KBM-7 (cell line): ENCODE data around the gene LTC4S.

ENCODE experiments used
- DNase-seq: peaks from one replicate; pipeline ENCODE4 v3.0.0-alpha.2; 2015
- in situ Hi-C: fragments of 300-500 bp; cut with MboI; formaldehyde crosslinking; loops from 2 replicates; pipeline ENCODE4 v1.14.3; 2020; ENCODE audit warnings: low sequenced_read_pairs, low pct_unique_long_range_greater_than_20kb, mixed read lengths

Gene LTC4S

DNA sequence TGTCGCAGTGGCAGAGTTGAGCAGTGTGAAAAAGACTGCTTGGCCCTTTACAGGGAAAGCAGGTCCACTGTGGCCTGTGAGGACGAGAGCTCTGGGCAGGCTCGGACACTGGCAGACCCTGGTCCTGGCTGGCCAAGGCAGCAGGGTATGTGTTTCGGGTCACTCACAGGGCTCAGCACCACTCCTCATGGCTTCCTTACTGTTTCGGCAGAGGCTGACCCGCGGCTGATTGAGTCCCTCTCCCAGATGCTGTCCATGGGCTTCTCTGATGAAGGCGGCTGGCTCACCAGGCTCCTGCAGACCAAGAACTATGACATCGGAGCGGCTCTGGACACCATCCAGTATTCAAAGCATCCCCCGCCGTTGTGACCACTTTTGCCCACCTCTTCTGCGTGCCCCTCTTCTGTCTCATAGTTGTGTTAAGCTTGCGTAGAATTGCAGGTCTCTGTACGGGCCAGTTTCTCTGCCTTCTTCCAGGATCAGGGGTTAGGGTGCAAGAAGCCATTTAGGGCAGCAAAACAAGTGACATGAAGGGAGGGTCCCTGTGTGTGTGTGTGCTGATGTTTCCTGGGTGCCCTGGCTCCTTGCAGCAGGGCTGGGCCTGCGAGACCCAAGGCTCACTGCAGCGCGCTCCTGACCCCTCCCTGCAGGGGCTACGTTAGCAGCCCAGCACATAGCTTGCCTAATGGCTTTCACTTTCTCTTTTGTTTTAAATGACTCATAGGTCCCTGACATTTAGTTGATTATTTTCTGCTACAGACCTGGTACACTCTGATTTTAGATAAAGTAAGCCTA is 42.6 kb downstream of the LTC4S start:
- DNase-seq = no peak
- in situ Hi-C loops = no loop called here

DNA sequence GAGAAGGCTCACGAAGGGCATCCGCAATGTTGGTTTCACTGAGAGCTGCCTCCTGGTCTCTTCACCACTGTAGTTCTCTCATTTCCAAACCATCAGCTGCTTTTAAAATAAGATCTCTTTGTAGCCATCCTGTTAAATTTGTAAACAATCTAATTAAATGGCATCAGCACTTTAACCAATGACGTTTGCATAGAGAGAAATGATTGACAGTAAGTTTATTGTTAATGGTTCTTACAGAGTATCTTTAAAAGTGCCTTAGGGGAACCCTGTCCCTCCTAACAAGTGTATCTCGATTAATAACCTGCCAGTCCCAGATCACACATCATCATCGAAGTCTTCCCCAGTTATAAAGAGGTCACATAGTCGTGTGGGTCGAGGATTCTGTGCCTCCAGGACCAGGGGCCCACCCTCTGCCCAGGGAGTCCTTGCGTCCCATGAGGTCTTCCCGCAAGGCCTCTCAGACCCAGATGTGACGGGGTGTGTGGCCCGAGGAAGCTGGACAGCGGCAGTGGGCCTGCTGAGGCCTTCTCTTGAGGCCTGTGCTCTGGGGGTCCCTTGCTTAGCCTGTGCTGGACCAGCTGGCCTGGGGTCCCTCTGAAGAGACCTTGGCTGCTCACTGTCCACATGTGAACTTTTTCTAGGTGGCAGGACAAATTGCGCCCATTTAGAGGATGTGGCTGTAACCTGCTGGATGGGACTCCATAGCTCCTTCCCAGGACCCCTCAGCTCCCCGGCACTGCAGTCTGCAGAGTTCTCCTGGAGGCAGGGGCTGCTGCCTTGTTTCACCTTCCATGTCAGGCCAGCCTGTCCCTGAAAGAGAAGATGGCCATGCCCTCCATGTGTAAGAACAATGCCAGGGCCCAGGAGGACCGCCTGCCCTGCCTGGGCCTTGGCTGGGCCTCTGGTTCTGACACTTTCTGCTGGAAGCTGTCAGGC is 43.6 kb downstream of the LTC4S start:
- in situ Hi-C loops = no loop called here
- no peak for DNase-seq

DNA sequence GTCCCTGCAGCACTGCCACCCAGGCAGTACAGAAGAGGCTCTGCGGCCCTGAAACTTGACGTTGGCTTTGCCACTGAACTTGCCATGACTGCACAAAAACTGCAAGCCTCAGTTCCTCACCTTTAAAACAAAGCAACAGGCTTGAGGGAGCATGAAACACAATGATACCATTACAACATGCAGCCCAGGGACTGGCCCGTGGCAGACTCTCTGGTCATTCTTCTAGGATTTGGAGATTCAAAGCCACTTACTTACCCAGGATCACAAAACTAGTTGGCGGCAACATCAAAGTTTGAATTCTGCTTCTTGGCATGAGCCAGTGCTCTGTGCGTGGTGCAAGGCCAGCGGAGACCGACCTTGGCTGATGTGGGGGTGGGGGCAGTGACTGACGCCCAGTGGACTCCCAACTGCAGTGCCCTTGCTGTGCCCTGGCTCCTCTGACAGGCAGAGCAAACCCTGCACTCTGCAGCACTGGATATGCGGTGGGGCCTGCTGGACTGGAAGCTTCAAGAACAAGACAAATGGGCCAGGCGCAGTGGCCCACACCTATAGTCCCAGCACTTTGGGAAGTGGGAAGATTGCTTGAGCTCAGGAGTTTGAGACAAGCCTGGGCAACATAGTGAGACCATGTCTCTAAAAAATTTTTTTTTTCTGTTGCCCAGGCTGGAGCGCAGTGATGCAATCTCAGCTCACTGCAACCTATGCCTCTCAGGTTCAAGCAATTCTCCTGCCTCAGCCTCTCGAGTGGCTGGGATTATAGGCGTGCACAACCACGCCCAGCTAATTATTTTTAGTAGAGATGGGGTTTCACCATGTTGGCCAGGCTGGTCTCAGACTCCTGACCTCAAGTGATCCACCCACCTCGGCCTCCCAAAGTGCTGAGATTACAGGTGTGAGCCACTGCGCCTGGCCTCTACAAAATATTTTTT is 45.8 kb downstream of the LTC4S start:
- in situ Hi-C loops = no loop called here
- no peak for DNase-seq

DNA sequence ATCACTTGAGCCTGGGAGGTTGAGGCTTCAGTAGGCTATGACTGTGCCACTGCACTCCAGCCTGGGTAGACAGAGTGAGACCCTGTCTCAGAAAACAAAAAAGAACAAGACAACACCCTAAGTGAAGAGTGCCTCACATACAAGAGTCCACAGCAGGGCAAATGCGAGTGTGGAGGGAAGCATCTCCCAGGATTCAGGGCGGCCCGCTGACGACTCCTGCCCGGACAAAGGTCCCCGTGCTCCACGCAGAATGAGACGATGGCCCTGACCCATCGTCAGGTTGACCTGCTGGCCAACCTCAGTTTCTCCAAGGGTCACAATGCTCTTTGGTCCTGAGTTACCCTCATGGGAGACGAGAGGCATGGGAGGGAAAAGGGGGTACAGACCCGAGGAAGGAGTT is 46.5 kb downstream of the LTC4S start:
- in situ Hi-C loops = no loop called here
- no peak for DNase-seq

DNA sequence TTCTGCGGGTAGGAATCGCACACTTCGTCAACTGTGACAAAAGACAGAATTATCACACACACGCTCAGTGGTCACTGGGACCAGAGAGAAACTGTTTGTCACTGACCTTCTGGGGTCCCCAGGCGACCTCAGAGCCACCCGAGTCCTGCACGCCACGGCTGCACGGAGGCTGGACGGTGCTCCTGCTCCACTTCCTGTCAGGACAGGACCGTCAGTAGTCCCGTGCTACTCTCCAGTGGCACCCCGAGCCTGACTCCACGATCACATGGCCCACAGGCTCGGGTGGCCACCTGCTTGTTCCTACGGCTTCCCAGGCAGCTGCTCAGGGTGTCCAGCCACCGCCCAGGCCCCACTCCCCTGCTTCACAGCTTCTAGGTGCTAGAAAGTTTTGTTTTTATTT is 47.0 kb downstream of the LTC4S start:
- no peak for DNase-seq
- in situ Hi-C loops = no loop called here

DNA sequence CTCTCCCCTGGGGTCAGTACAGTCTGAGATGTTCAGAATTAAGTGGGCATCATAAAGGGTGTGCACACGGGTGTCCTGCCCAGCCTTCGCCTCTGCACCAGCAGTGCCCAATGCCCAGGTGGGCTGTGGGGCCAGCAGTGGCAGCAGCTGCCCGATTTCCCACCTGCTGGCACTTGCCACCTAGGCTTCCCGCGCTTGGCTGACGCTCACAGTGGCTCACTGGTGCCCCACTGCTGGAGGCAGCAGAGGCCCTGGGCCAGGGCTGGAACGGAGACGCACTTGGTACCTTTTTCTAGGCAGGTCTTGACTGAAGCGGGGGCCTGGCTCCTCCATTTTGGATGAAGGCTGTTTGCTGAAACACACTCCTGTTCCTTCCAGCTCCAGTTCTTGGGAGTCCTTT is 47.8 kb downstream of the LTC4S start:
- no peak for DNase-seq
- in situ Hi-C loops = no loop called here
